Measurements from ENCODE around the gene ASTL.

The ASTL gene

GRCh38 chr2:96081042-96081441 is 57.3 kb downstream of the ASTL start:
- no CpG with 5 or more reads among the region's 2 CpGs for WGBS (ENCODE audit: insufficient coverage, insufficient read length)
- no peaks in the 10 kb centered on the region for H3K4me1 ChIP-seq (ENCODE audit: control insufficient read depth, insufficient read depth, low read length)
- DNase-seq (ENCODE audit: low read depth, low spot score): no peak
- H3K36me3 ChIP-seq (ENCODE audit: control insufficient read depth, insufficient read depth, low read length): no peaks in the 10 kb centered on the region
- no peaks in the 10 kb centered on the region for H3K9me3 ChIP-seq (ENCODE audit: control insufficient read depth, insufficient read depth, low read length)
- H3K4me3 ChIP-seq (ENCODE audit: low read length): no peak overlapping the region
- no peaks in the 10 kb centered on the region for H3K27me3 ChIP-seq (ENCODE audit: control insufficient read depth, insufficient read depth, low read length)
- no peak overlapping the region for H3K27ac ChIP-seq (ENCODE audit: low read length)

GRCh38 chr2:96075199-96075771 is 63.0 kb downstream of the ASTL start:
- H3K4me1 ChIP-seq (ENCODE audit: control insufficient read depth, insufficient read depth, low read length): no peaks in the 10 kb centered on the region
- no peak for DNase-seq (ENCODE audit: low read depth, low spot score)
- H3K36me3 ChIP-seq (ENCODE audit: control insufficient read depth, insufficient read depth, low read length): no peaks in the 10 kb centered on the region
- no peak overlapping the region for H3K4me3 ChIP-seq (ENCODE audit: low read length)
- H3K27me3 ChIP-seq (ENCODE audit: control insufficient read depth, insufficient read depth, low read length): no peaks in the 10 kb centered on the region
- no peak overlapping the region for H3K27ac ChIP-seq (ENCODE audit: low read length)
- H3K9me3 ChIP-seq (ENCODE audit: control insufficient read depth, insufficient read depth, low read length): no peaks in the 10 kb centered on the region
- no CpG with 5 or more reads among the region's 2 CpGs for WGBS (ENCODE audit: insufficient coverage, insufficient read length)

DNA sequence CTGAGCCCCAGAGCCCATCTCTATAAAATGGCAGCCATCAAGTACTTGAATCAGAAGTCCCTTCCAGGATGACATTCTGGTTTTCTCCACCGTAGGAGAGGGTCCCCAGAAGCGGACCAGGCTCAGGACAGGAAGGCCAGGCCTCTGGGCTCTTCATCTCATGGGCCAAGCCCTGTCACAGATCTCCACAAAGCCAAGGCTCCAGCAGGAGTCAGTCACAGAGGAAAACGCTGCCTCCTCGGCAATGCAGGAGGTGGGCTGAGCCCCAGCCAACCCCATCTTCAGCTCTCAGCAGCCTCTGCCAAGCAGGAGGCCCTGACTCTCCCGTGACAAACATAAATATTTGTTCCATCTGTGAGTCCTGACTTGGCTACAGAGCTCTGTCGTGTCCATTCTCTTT is 64.1 kb downstream of the ASTL start:
- Histone ChIP-seq H3K36me3 (ENCODE audit: control insufficient read depth, insufficient read depth, low read length) (no peaks in the 10 kb centered on the region), H3K4me3 (ENCODE audit: low read length) (no peak overlapping the region), H3K4me1 (ENCODE audit: control insufficient read depth, insufficient read depth, low read length) (no peaks in the 10 kb centered on the region), H3K9me3 (ENCODE audit: control insufficient read depth, insufficient read depth, low read length) (no peaks in the 10 kb centered on the region), H3K27me3 (ENCODE audit: control insufficient read depth, insufficient read depth, low read length) (no peaks in the 10 kb centered on the region), H3K27ac (ENCODE audit: low read length) (no peak overlapping the region)
- no peak for DNase-seq (ENCODE audit: low read depth, low spot score)
- no CpG with 5 or more reads among the region's 6 CpGs for WGBS (ENCODE audit: insufficient coverage, insufficient read length)

DNA sequence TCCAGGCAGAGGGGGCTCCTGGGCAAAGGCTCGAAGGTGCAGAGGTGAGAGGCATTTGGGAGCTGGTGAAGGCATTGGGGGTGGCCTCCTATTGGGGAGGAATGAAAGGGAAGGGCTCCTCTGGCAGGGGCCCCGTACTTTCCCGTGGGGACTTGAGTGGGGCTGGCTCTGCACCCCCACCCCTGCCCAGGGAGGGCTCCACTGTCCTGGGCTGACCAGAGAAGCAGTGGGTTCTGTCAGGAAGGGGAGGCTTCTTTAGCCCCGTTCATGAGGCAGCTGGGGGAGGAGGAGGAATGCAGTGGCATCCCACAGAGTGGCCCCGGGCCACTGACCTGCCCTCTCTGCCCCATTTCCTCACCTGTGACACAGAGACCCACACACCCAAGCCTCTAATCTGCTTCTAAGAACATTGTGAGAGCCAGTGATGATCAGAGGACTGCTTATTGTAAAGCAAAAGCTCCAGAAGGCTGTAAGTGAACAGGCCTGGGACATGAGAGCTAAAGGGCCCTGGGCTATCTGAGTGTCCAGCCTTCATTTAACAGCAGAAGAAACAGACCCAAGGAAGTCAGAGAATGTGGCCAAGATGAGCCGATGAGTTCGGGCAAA is 65.0 kb downstream of the ASTL start:
- Histone ChIP-seq H3K36me3 (ENCODE audit: control insufficient read depth, insufficient read depth, low read length) (no peaks in the 10 kb centered on the region), H3K9me3 (ENCODE audit: control insufficient read depth, insufficient read depth, low read length) (no peaks in the 10 kb centered on the region), H3K4me3 (ENCODE audit: low read length) (no peak overlapping the region), H3K4me1 (ENCODE audit: control insufficient read depth, insufficient read depth, low read length) (no peaks in the 10 kb centered on the region), H3K27ac (ENCODE audit: low read length) (no peak overlapping the region), H3K27me3 (ENCODE audit: control insufficient read depth, insufficient read depth, low read length) (no peaks in the 10 kb centered on the region)
- DNase-seq (ENCODE audit: low read depth, low spot score): no peak
- WGBS (ENCODE audit: insufficient coverage, insufficient read length): no CpG with 5 or more reads among the region's 7 CpGs
